Neuronal stem cell (in vitro differentiated cells): ENCODE measurements around the gene MPRIP.

Experiments
- DNase-seq: peaks from one replicate; pipeline ENCODE4 v3.0.0-alpha.2; 2013; ENCODE audit warnings: low spot score
- H2AFZ ChIP-seq: one replicate; pipeline ENCODE4 v1.6.1; 2013; ENCODE audit warnings: mild to moderate bottlenecking, low read length, inconsistent platforms
- H2AK5ac ChIP-seq: 2 replicates; pipeline ENCODE4 v1.6.1; 2013; ENCODE audit warnings: low read depth, mild to moderate bottlenecking, inconsistent platforms, low read length, moderate library complexity, mixed read lengths
- H2BK120ac ChIP-seq: 2 replicates; pipeline ENCODE4 v1.6.1; 2013; ENCODE audit warnings: low read depth, mild to moderate bottlenecking, inconsistent platforms, low read length, moderate library complexity, mixed read lengths
- H2BK12ac ChIP-seq: one replicate; pipeline ENCODE4 v1.6.1; 2013; ENCODE audit warnings: low read length, inconsistent platforms
- H2BK15ac ChIP-seq: 2 replicates; pipeline ENCODE4 v1.6.1; 2013; ENCODE audit warnings: mild to moderate bottlenecking, low read length, inconsistent platforms, mixed read lengths
- H2BK5ac ChIP-seq: one replicate; pipeline ENCODE4 v1.6.1; 2013; ENCODE audit warnings: inconsistent platforms, mild to moderate bottlenecking, low read length, moderate library complexity
- H3K14ac ChIP-seq: one replicate; pipeline ENCODE4 v1.6.1; 2013; ENCODE audit warnings: low read length, inconsistent platforms
- H3K18ac ChIP-seq: 2 replicates; pipeline ENCODE4 v1.6.1; 2013; ENCODE audit warnings: low read length, inconsistent platforms
- H3K23ac ChIP-seq: 2 replicates; pipeline ENCODE4 v1.6.1; 2013; ENCODE audit warnings: low read depth, mild to moderate bottlenecking, mixed read lengths, low read length, inconsistent platforms; ENCODE audit not compliant: poor library complexity
- H3K27ac ChIP-seq: replicated peaks from 3 replicates; pipeline ENCODE4 v1.5.1; 2013; ENCODE audit warnings: low read length, inconsistent platforms
- H3K27me3 ChIP-seq, 3 experiments: 2 replicates each; pipeline ENCODE4 v1.6.1; 2013; ENCODE audit warnings: low read length in 3 of 3, mild to moderate bottlenecking in 2 of 3, inconsistent platforms in 1 of 3, low read depth in 1 of 3, mixed read lengths in 1 of 3, moderate library complexity in 1 of 3; ENCODE audit not compliant: control insufficient read depth in 3 of 3, insufficient read depth in 3 of 3
- H3K36me3 ChIP-seq, 2 donors: replicated peaks in 1 of 2; 2 replicates each; pipeline ENCODE4 v1.6.1; 2013; ENCODE audit warnings: low read length in 2 of 2; ENCODE audit not compliant: control insufficient read depth in 2 of 2, insufficient read depth in 2 of 2
- H3K4ac ChIP-seq: 2 replicates; pipeline ENCODE4 v1.6.1; 2013; ENCODE audit warnings: inconsistent platforms, mild to moderate bottlenecking, low read length, moderate library complexity
- H3K4me1 ChIP-seq, 2 donors: 1 replicate in 1 of 2; 2 replicates in 1 of 2; pipeline ENCODE4 v1.6.1; 2013; ENCODE audit warnings: low read length in 2 of 2, low read depth in 1 of 2; ENCODE audit not compliant: control insufficient read depth in 2 of 2, insufficient read depth in 1 of 2
- H3K4me2 ChIP-seq: one replicate; pipeline ENCODE4 v1.6.1; 2013; ENCODE audit warnings: mild to moderate bottlenecking, low read length, inconsistent platforms; ENCODE audit not compliant: insufficient read depth, poor library complexity, severe bottlenecking
- H3K4me3 ChIP-seq, 2 donors: 2 replicates each; pipeline ENCODE4 v1.5.1; 2013; ENCODE audit warnings: low read length in 2 of 2, mild to moderate bottlenecking in 2 of 2, inconsistent platforms in 1 of 2, moderate library complexity in 1 of 2
- H3K79me1 ChIP-seq: one replicate; pipeline ENCODE4 v1.6.1; 2013; ENCODE audit warnings: low read depth, mild to moderate bottlenecking, inconsistent platforms, low read length, moderate library complexity
- H3K9ac ChIP-seq: one replicate; pipeline ENCODE4 v1.6.1; 2013; ENCODE audit warnings: mild to moderate bottlenecking, low read depth, low read length, inconsistent platforms; ENCODE audit not compliant: poor library complexity
- H3K9me3 ChIP-seq, 2 donors: replicated peaks in 1 of 2; 2 replicates each; pipeline versions ENCODE3 to v1.6.1; 2013; ENCODE audit warnings: low read length in 2 of 2, mild to moderate bottlenecking in 2 of 2, inconsistent platforms in 1 of 2, low read depth in 1 of 2, mixed read lengths in 1 of 2, moderate library complexity in 1 of 2; ENCODE audit not compliant: control insufficient read depth in 2 of 2, insufficient read depth in 1 of 2
- H4K8ac ChIP-seq: one replicate; pipeline ENCODE4 v1.6.1; 2013; ENCODE audit warnings: low read depth, mild to moderate bottlenecking, inconsistent platforms, low read length, moderate library complexity
- H4K91ac ChIP-seq: one replicate; pipeline ENCODE4 v1.6.1; 2013; ENCODE audit warnings: low read length, low read depth, mild to moderate bottlenecking, inconsistent platforms; ENCODE audit not compliant: poor library complexity
- WGBS, 2 donors: extraction: QIAGEN DNeasy Blood & Tissue Kit; methylation state at CpG; one replicate each; pipeline ENCODE4 v1.1.7; 2013; ENCODE audit warnings: missing lambda C conversion rate in 2 of 2, mixed read lengths in 1 of 2; ENCODE audit not compliant: insufficient read length in 2 of 2, insufficient replicate concordance in 1 of 2; ENCODE audit errors: extremely low coverage in 2 of 2; 5-methylcytosine and 5-hydroxymethylcytosine counted together

MPRIP gene

GRCh38 chr17:17050346-17051345, 8.4 kb downstream of the MPRIP start:
- Histone ChIP-seq H3K9ac (no peak overlapping the region), H3K27me3 (no peaks in the 10 kb centered on the region), H4K8ac (no peak overlapping the region), H3K4ac (no peak overlapping the region), H3K4me3 (no peak overlapping the region), H2BK15ac (no peak overlapping the region), H2AK5ac (no peak overlapping the region), H3K23ac (no peak overlapping the region), H3K79me1 (peaks cover 13% of the 10 kb centered on the region), H3K4me1 (peaks cover 0 to 2% of the 10 kb centered on the region in 2 donors), H3K14ac (no peak overlapping the region), H2BK120ac (no peak overlapping the region), H3K36me3 (peaks cover 2 to 26% of the 10 kb centered on the region in 2 donors), H4K91ac (no peak overlapping the region), H3K27ac (no peak overlapping the region), H2BK5ac (no peak overlapping the region), H3K18ac (no peak overlapping the region), H3K9me3 (peaks cover 0 to 22% of the 10 kb centered on the region in 2 donors), H2AFZ (no peak overlapping the region), H2BK12ac (no peak overlapping the region), H3K4me2 (no peak overlapping the region)
- no CpG with 5 or more reads among the region's 15 CpGs for WGBS, 2 donors
- DNase-seq = no peak

DNA sequence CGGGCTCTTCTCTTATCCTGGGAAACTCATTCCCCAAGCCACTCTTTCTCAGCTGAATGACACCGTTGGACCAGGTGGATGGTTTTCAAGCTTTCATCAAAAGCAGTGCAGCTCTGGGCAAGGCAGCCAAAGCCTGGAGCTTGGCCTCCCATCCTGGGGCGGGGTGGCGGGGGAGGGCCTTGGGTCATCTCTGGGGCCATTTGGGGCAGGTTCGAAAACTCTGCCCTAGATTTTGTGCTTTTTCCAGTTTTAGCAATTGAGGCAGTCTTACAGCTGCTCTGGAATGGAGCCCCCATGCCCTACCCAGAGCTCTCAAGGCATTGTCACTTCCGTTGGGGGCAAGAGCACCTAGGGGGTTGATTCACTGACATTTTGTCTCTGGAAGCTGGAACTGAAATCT, 9.1 kb downstream of the MPRIP start:
- no peak overlapping the region for H2BK12ac ChIP-seq
- H3K4ac ChIP-seq = no peak overlapping the region
- H2AFZ ChIP-seq = no peak overlapping the region
- H3K14ac ChIP-seq = no peak overlapping the region
- no peak overlapping the region for H3K4me2 ChIP-seq
- no peak for DNase-seq
- H3K79me1 ChIP-seq = peaks cover 13% of the 10 kb centered on the region
- no peak overlapping the region for H2BK15ac ChIP-seq
- peaks cover 0 to 18% of the 10 kb centered on the region in 2 donors for H3K9me3 ChIP-seq
- H3K36me3 ChIP-seq = peaks cover 2 to 26% of the 10 kb centered on the region in 2 donors
- H3K18ac ChIP-seq = no peak overlapping the region
- no peak overlapping the region for H3K27ac ChIP-seq
- WGBS, 2 donors = no CpG with 5 or more reads among the region's 6 CpGs
- peaks cover 0 to 4% of the 10 kb centered on the region in 2 donors for H3K4me1 ChIP-seq
- no peak overlapping the region for H3K23ac ChIP-seq
- no peak overlapping the region for H3K4me3 ChIP-seq
- no peak overlapping the region for H2BK5ac ChIP-seq
- H2BK120ac ChIP-seq = no peak overlapping the region
- no peak overlapping the region for H3K9ac ChIP-seq
- H4K8ac ChIP-seq = no peak overlapping the region
- no peak overlapping the region for H2AK5ac ChIP-seq
- no peak overlapping the region for H4K91ac ChIP-seq
- no peaks in the 10 kb centered on the region for H3K27me3 ChIP-seq

DNA sequence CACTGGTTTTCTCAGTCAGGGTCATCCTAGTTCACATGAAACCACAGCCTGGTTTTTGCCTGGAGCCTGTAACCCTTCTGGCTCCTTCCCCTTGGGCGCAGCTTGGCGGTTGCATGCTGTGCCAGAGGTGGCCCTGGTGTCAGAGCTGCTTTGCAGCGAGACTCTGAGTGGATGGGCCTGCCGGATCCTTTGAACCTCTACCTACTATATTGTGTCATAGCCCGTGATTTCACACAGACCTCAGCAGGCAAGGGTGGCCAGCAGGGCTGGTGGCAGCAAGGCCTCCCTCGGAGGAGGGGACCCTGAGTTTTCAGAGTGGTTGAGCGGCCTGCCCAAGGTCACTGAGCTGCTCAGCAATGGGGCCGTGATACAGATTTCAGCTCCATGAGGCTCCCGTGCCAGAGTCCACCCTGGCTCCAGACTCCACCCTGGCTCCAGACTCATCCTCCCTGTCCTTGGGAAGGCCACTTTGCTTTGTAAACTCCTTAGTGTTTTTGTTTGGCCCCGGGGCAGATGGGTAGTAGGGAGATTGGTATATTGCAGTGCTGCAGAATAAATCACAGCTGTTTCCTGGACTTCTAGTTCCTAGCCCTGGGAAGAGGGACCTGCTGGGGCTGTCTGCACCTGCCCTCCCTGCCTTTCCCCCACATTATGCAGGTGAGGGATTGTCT, 9.7 kb downstream of the MPRIP start:
- H3K9me3 ChIP-seq = peaks cover 0 to 17% of the 10 kb centered on the region in 2 donors
- no peak overlapping the region for H3K23ac ChIP-seq
- H3K36me3 ChIP-seq = peaks cover 2 to 29% of the 10 kb centered on the region in 2 donors
- H2BK120ac ChIP-seq = no peak overlapping the region
- peaks cover 0 to 6% of the 10 kb centered on the region in 2 donors for H3K4me1 ChIP-seq
- no peak overlapping the region for H3K4me3 ChIP-seq
- no peak overlapping the region for H4K8ac ChIP-seq
- no peak overlapping the region for H2BK12ac ChIP-seq
- no peak for DNase-seq
- no CpG with 5 or more reads among the region's 10 CpGs for WGBS, 2 donors
- H2BK15ac ChIP-seq = no peak overlapping the region
- peak overlapping the region; percentile 59 for H2BK5ac ChIP-seq
- no peak overlapping the region for H3K4me2 ChIP-seq
- H3K18ac ChIP-seq = peak overlapping the region; percentile 12
- no peaks in the 10 kb centered on the region for H3K27me3 ChIP-seq
- H2AFZ ChIP-seq = no peak overlapping the region
- H2AK5ac ChIP-seq = no peak overlapping the region
- H3K14ac ChIP-seq = no peak overlapping the region
- peak overlapping the region; percentile 9 for H3K9ac ChIP-seq
- H4K91ac ChIP-seq = no peak overlapping the region
- peaks cover 13% of the 10 kb centered on the region for H3K79me1 ChIP-seq
- H3K27ac ChIP-seq = no peak overlapping the region
- H3K4ac ChIP-seq = no peak overlapping the region
